OCI-LY3 (cell line): ENCODE measurements around the gene TECPR2.

ENCODE experiments used
- H2AFZ ChIP-seq: fragments of 200-600, 300-600 bp; shearing (Covaris generic); 2 replicates; pipeline ENCODE4 v1.6.0; 2014; ENCODE audit warnings: antibody characterized with exemption, low read depth, low read length
- H3K27ac ChIP-seq: fragments of 200-600, 300-600 bp; sonication (generic); 2 replicates; pipeline ENCODE4 v1.5.1; 2014; ENCODE audit warnings: mild to moderate bottlenecking, low read length, moderate library complexity, mixed read lengths
- H3K27me3 ChIP-seq: fragments of 200-600, 300-600 bp; sonication (generic); 2 replicates; pipeline ENCODE4 v1.6.1; 2014; ENCODE audit warnings: low read depth, low read length, mixed read lengths
- H3K36me3 ChIP-seq: fragments of 200-600, 300-600 bp; sonication (generic); replicated peaks from 2 replicates; pipeline ENCODE3; 2014; ENCODE audit warnings: low read depth, low read length, mixed read lengths
- H3K4me1 ChIP-seq: fragments of 300-600, 200-600 bp; sonication (generic); 2 replicates; pipeline ENCODE4 v1.6.1; 2014; ENCODE audit warnings: low read length, mixed read lengths
- H3K4me2 ChIP-seq: fragments of 200-600, 300-600 bp; sonication (generic); 2 replicates; pipeline ENCODE4 v1.6.1; 2014; ENCODE audit warnings: low read length, mixed read lengths
- H3K4me3 ChIP-seq: fragments of 300-600, 200-600 bp; sonication (generic); 2 replicates; pipeline ENCODE4 v1.5.1; 2014; ENCODE audit warnings: antibody characterized with exemption, mild to moderate bottlenecking, low read length, moderate library complexity
- H3K79me2 ChIP-seq: fragments of 300-600, 200-600 bp; shearing (Covaris generic); 2 replicates; pipeline ENCODE4 v1.6.1; 2014; ENCODE audit warnings: mild to moderate bottlenecking, low read length, mixed read lengths
- H3K9ac ChIP-seq: fragments of 300-600, 200-600 bp; shearing (Covaris generic); 2 replicates; pipeline ENCODE4 v1.6.0; 2014; ENCODE audit warnings: mild to moderate bottlenecking, low read length, moderate library complexity
- H3K9me3 ChIP-seq: fragments of 200-600, 300-600 bp; shearing (Covaris generic); 2 replicates; pipeline ENCODE4 v1.6.1; 2014; ENCODE audit warnings: low read length, mixed read lengths; ENCODE audit not compliant: insufficient read depth
- H4K20me1 ChIP-seq: fragments of 200-600, 300-600 bp; sonication (generic); 2 replicates; pipeline ENCODE4 v1.6.1; 2016; ENCODE audit warnings: low read length, mixed read lengths; ENCODE audit not compliant: insufficient read depth
- EZH2phosphoT487 ChIP-seq: fragments of 200-600 bp; shearing (Covaris generic); IDR thresholded peaks from 2 replicates; pipeline ENCODE4 v1.6.1; 2018; ENCODE audit warnings: antibody characterized with exemption, mixed run types, low read depth
- TF ChIP-seq, protein P1 (sequence below): fragments of 200-600, 300-600 bp; sonication (generic); IDR thresholded peaks from 2 replicates; pipeline ENCODE4 v1.5.1; 2014; ENCODE audit warnings: antibody characterized with exemption, low read length, low read depth

Gene TECPR2

DNA sequence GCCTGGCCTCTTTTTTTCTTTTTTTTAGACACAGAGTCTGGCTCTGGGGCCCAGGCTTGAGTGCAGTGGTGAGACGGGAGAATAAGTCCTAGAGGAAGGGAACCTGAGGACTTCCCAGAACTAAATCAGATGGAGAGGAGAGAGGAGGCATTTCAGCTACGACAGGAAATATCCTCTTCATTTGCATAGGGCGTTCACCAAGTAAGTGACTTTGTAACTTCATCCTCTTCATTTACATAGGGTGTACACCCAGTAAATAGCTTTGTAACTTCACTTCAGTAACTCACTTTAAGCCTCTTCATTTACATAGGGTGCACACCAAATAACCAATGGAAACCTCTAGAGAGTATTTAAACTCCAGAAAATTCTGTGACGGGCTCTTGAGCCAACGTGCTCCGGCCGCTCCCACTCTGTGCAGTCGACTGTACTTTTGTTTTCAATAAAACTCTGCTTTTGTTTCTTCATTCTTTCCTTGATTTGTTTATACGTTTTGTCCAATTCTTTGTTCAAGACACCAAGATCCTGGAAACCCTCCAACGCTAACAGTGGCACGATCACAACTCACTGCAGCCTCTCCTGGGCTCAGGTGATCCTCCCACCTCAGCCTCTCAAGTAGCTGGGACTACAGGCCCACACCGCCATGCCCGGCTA lies 168.2 kb downstream of the TECPR2 start:
- Histone ChIP-seq H3K4me3 (no peak overlapping the region), H2AFZ (no peak overlapping the region), H3K27ac (no peak overlapping the region), H3K79me2 (no peaks in the 10 kb centered on the region), H3K36me3 (no peaks in the 10 kb centered on the region), H3K9ac (no peak overlapping the region), H3K4me1 (peaks cover 16% of the 10 kb centered on the region), H3K27me3 (no peaks in the 10 kb centered on the region), H3K4me2 (no peak overlapping the region), H3K9me3 (no peaks in the 10 kb centered on the region), H4K20me1 (no peaks in the 10 kb centered on the region)
- TF ChIP-seq, protein P1, sequence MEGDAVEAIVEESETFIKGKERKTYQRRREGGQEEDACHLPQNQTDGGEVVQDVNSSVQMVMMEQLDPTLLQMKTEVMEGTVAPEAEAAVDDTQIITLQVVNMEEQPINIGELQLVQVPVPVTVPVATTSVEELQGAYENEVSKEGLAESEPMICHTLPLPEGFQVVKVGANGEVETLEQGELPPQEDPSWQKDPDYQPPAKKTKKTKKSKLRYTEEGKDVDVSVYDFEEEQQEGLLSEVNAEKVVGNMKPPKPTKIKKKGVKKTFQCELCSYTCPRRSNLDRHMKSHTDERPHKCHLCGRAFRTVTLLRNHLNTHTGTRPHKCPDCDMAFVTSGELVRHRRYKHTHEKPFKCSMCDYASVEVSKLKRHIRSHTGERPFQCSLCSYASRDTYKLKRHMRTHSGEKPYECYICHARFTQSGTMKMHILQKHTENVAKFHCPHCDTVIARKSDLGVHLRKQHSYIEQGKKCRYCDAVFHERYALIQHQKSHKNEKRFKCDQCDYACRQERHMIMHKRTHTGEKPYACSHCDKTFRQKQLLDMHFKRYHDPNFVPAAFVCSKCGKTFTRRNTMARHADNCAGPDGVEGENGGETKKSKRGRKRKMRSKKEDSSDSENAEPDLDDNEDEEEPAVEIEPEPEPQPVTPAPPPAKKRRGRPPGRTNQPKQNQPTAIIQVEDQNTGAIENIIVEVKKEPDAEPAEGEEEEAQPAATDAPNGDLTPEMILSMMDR: no peak
- TF ChIP-seq EZH2phosphoT487: no peak

DNA sequence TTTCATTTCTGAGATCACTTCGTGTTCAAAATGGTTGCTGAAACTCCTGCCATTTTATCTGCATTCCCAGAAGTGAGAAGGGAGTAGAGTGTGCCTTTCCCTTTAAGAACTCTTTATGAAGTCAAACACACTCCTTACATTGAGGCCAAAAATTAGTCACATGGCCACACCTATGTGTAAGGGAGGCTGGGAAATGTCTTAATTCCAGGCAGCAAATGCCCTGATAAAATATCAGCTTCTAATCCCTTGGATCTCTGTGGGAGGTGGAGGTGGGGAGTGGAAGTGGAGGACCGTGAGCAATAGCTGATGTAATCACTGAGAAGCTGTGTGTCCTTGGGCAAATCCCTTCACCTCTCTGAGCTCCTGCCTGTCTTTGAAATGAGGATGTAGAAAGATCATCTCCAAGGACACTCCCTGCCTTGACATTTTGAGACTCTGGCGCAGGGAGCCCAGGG lies 169.5 kb downstream of the TECPR2 start:
- Histone ChIP-seq H3K9ac (no peak overlapping the region), H2AFZ (no peak overlapping the region)

DNA sequence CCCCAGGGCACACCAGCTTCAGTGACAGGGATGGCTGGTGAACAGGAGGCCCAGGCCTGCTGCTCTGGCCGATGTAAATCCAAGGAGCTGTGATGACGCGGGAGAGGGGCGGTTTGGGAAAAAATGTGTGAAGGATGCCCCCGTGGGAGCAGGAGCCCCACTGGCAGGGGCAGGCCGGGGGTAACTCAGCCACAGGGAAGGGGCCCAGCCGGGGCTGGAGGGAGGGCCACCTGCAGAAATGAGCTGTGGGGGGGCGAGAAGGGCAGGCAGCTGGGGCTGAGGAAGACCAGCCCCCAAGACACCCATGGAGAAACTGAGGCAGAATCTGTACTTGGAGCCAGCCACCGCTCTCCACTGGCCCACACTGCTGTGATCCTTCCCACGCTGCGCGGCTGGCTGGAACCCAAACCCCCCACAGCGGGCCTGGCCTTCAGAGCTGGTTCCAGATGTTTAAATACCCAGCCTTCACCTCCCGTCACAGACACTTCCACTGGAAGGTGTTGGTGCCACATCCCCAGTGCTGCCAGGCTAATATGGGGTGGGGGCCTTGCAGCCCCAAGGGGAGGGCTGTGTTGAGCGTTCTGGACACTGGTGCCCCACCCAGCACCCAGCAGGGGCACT lies 175.3 kb downstream of the TECPR2 start:
- peaks cover 3% of the 10 kb centered on the region for H3K27me3 ChIP-seq
- H4K20me1 ChIP-seq: no peaks in the 10 kb centered on the region
- H3K9ac ChIP-seq: no peak overlapping the region
- no peak overlapping the region for H2AFZ ChIP-seq
- no peak overlapping the region for H3K4me3 ChIP-seq
- TF ChIP-seq, protein P1: no peak
- TF ChIP-seq EZH2phosphoT487: no peak
- no peak overlapping the region for H3K4me2 ChIP-seq
- H3K36me3 ChIP-seq: no peaks in the 10 kb centered on the region
- no peak overlapping the region for H3K27ac ChIP-seq
- H3K9me3 ChIP-seq: no peaks in the 10 kb centered on the region
- no peaks in the 10 kb centered on the region for H3K79me2 ChIP-seq
- H3K4me1 ChIP-seq: peaks cover 18% of the 10 kb centered on the region

More for the DNA sequence above, 169.5 kb downstream of the TECPR2 start:
- H3K4me1 ChIP-seq: peaks cover 15% of the 10 kb centered on the region
- H3K4me2 ChIP-seq: no peak overlapping the region
- no peaks in the 10 kb centered on the region for H3K36me3 ChIP-seq
- no peaks in the 10 kb centered on the region for H3K79me2 ChIP-seq
- H3K4me3 ChIP-seq: no peak overlapping the region
- no peak overlapping the region for H3K27ac ChIP-seq
- H4K20me1 ChIP-seq: no peaks in the 10 kb centered on the region
- TF ChIP-seq, protein P1: no peak
- TF ChIP-seq EZH2phosphoT487: no peak
- no peaks in the 10 kb centered on the region for H3K27me3 ChIP-seq
- no peaks in the 10 kb centered on the region for H3K9me3 ChIP-seq

DNA sequence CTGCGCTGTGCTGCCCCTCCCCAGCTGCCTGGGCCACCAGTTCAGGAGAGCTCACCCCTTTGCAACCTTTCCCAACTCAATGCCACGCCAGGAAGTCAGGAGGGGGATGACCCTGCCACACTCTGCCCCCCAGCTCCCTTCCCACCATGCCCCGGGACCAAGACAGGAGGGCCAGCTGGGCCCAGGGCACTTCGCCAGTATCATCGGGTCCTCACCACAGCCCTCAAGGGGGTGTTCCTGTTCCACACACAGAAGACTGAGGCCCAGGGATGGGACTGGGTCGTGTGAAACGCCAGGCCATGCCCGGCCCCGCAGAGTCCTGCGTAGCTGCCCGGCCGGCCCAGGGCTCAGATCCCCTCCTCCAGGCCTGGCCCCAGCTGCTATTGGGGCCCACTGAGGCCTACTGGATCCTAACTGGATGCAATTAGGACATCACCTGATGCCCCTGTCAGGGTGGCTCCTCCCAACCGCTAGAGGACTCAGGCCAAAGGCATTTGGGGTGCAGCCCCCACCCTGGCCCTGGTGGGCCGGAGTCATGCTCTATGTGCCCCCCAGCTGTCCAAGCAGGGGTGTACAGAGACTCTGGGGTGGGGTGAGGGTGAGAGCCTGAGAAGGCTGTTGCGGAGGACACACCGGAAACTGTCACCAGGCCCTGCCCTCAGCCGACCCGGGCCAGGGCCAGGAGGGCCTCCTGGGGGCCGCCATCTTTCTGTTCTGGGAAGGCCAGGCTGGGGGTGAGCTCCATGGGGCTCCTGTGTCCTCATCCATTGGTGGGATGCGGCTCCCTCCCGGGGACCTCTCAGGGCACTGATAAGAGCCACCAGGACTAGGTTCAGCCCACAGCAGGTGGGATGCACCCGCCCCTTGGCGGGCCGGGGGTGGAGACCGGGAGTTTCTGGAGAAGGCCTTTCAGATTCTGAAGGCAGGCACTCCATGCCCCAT lies 176.1 kb downstream of the TECPR2 start:
- Histone ChIP-seq H3K79me2 (no peaks in the 10 kb centered on the region), H3K27me3 (peaks cover 7% of the 10 kb centered on the region), H3K4me3 (no peak overlapping the region), H3K36me3 (no peaks in the 10 kb centered on the region), H3K9me3 (no peaks in the 10 kb centered on the region), H2AFZ (no peak overlapping the region), H3K9ac (no peak overlapping the region), H3K27ac (no peak overlapping the region), H4K20me1 (no peaks in the 10 kb centered on the region), H3K4me1 (peaks cover 11% of the 10 kb centered on the region), H3K4me2 (no peak overlapping the region)
- TF ChIP-seq, protein P1: no peak
- TF ChIP-seq EZH2phosphoT487: no peak
